K562 (cell line): ENCODE measurements around the gene EHMT2. TPM values are rescaled to one million over a fixed set of nuclear protein-coding genes. Genes with fewer than 3 reads are reported as not detected.

Source experiments
- ATAC-seq: fragments of 200-7000 bp; cut with Tn5 transposase; 3 replicates; pipeline ENCODE4 v1.9.1; 2020; ENCODE audit warnings: moderate library complexity
- BruUV-seq: library from RNA; stranded (reverse); fragments of 400-500 nt; replicated peaks from 2 replicates; lab custom pipeline; 2021; lab: Mats Ljungman, UMichigan
- CTCF ChIA-PET: fragments of 300-600 bp; formaldehyde crosslinking; extraction: SDS; loops from one replicate; lab custom pipeline; 2021; ENCODE audit warnings: low intra/inter-chr PET ratio; lab: Yijun Ruan, JAX
- POLR2A ChIA-PET: fragments of 300-600, 350-650 bp; sonication (Branson Sonifier 250); formaldehyde crosslinking; extraction: SDS; loops from one replicate; lab custom pipeline; 2021; ENCODE audit warnings: antibody characterized with exemption, inconsistent platforms; lab: Yijun Ruan, JAX
- DNase-seq, 4 experiments: peaks; one replicate each; pipeline versions ENCODE4 v3.0.0 to v3.0.0-alpha.2; 2011 to 2018; ENCODE audit warnings: low spot score in 3 of 4, mixed read lengths in 3 of 4; ENCODE audit errors: extremely low read depth in 1 of 4
- FAIRE-seq: peaks from 2 replicates; lab custom pipeline; 2011; peaks lifted over from hg19 to GRCh38; lab: Jason Lieb, UNC
- H2AFZ ChIP-seq: 2 replicates; pipeline ENCODE4 v1.6.0; 2011; ENCODE audit warnings: low read depth, low read length, control low read depth, inconsistent platforms
- H3K27ac ChIP-seq: fragments of 200-600 bp; 3 replicates; pipeline ENCODE4 v1.8.0; 2011; ENCODE audit warnings: low read depth, mild to moderate bottlenecking, control low read depth, inconsistent platforms, low read length, moderate library complexity, mixed read lengths; ENCODE audit errors: extremely low read depth
- H3K27me3 ChIP-seq, 2 experiments: fragments of 300-600 bp in 1 of 2; 2 replicates in 1 of 2; 3 replicates in 1 of 2; pipeline versions ENCODE4 v1.6.0 to v1.8.0; 2011; ENCODE audit warnings: inconsistent platforms in 2 of 2, low read length in 2 of 2, mild to moderate bottlenecking in 1 of 2, mixed read lengths in 1 of 2, moderate library complexity in 1 of 2; ENCODE audit not compliant: control insufficient read depth in 2 of 2, insufficient read depth in 2 of 2
- H3K36me3 ChIP-seq: fragments of 300-600 bp; 3 replicates; pipeline ENCODE4 v1.8.0; 2011; ENCODE audit warnings: mild to moderate bottlenecking, low read length, inconsistent platforms; ENCODE audit not compliant: control insufficient read depth, insufficient read depth
- H3K4me1 ChIP-seq, 2 experiments: fragments of 200-600 bp in 1 of 2; replicated peaks in 1 of 2; 2 replicates in 1 of 2; 3 replicates in 1 of 2; pipeline versions ENCODE4 v1.5.1 to v1.8.0; 2011; ENCODE audit warnings: inconsistent platforms in 2 of 2, low read length in 2 of 2, mild to moderate bottlenecking in 1 of 2, mixed read lengths in 1 of 2, moderate library complexity in 1 of 2; ENCODE audit not compliant: control insufficient read depth in 2 of 2, insufficient read depth in 2 of 2
- H3K4me2 ChIP-seq: 2 replicates; pipeline ENCODE4 v1.6.1; 2011; ENCODE audit warnings: low read length, control low read depth, inconsistent platforms, mixed read lengths; ENCODE audit not compliant: insufficient read depth
- H3K4me3 ChIP-seq: fragments of 200-600 bp; sonication (generic), shearing (Covaris generic); 2 replicates; pipeline ENCODE4 v1.5.1; 2016; ENCODE audit warnings: control low read depth, inconsistent platforms
- H3K79me2 ChIP-seq: fragments of 200-600 bp; 3 replicates; pipeline ENCODE4 v1.8.0; 2011; ENCODE audit warnings: low read length, inconsistent platforms; ENCODE audit not compliant: control insufficient read depth, insufficient read depth
- H3K9ac ChIP-seq, 2 experiments: 2 replicates each; pipeline versions ENCODE4 v1.6.0 to v1.6.1; 2011; ENCODE audit warnings: low read depth in 2 of 2, low read length in 2 of 2, control low read depth in 1 of 2, inconsistent platforms in 1 of 2, mild to moderate bottlenecking in 1 of 2, mixed read lengths in 1 of 2; ENCODE audit not compliant: insufficient read depth in 1 of 2
- H3K9me1 ChIP-seq: one replicate; pipeline ENCODE4 v1.6.0; 2011; ENCODE audit warnings: inconsistent platforms, mild to moderate bottlenecking, low read length, moderate library complexity; ENCODE audit not compliant: control insufficient read depth, insufficient read depth
- H3K9me3 ChIP-seq: replicated peaks from 2 replicates; pipeline ENCODE4 v1.5.1; 2011; ENCODE audit warnings: low read depth, low read length, inconsistent platforms; ENCODE audit not compliant: control insufficient read depth, insufficient read depth
- H4K20me1 ChIP-seq: replicated peaks from 2 replicates; pipeline ENCODE4 v1.6.1; 2011; ENCODE audit warnings: low read length, inconsistent platforms, mixed read lengths; ENCODE audit not compliant: control insufficient read depth, insufficient read depth
- CEBPB ChIP-seq: fragments of 450-650 bp; IDR thresholded peaks from 2 replicates; pipeline ENCODE4 v1.6.1; 2016; ENCODE audit warnings: missing genetic modification characterization, missing compliant biosample characterization
- FOXK2 ChIP-seq, 2 experiments: fragments of 450-650 bp; IDR thresholded peaks in 1 of 2; conservative IDR thresholded peaks in 1 of 2; 2 replicates each; pipeline ENCODE4 v1.6.1; 2016; ENCODE audit warnings: low read depth in 2 of 2, mild to moderate bottlenecking in 1 of 2
- FOXM1 ChIP-seq, 2 experiments: fragments of 450-650 bp in 1 of 2; sonication (generic) in 1 of 2; formaldehyde crosslinking in 1 of 2; IDR thresholded peaks; 2 replicates each; pipeline versions ENCODE4 v1.6.1 to v1.9.0; 2017 to 2022; ENCODE audit warnings: low read depth in 2 of 2, mild to moderate bottlenecking in 2 of 2, missing genetic modification reagents in 1 of 2, moderate library complexity in 1 of 2
- MBD2 ChIP-seq: sonication (generic); IDR thresholded peaks from 2 replicates; pipeline ENCODE4 v1.6.1; 2016; ENCODE audit warnings: low read depth, borderline replicate concordance
- MED1 ChIP-seq: sonication (generic); formaldehyde crosslinking; IDR thresholded peaks from 2 replicates; pipeline ENCODE4 v1.8.1; 2023; ENCODE audit warnings: missing genetic modification reagents, borderline replicate concordance
- MLX ChIP-seq, 2 experiments: fragments of 450-650 bp in 1 of 2; sonication (generic) in 1 of 2; formaldehyde crosslinking; conservative IDR thresholded peaks; 2 replicates each; pipeline versions ENCODE4 v1.4.0 to v1.8.1; 2020 to 2022; ENCODE audit warnings: mild to moderate bottlenecking in 1 of 2, missing genetic modification reagents in 1 of 2
- NCOA1 ChIP-seq: fragments of 450-650 bp; IDR thresholded peaks from 2 replicates; pipeline ENCODE4 v1.6.1; 2016; ENCODE audit warnings: low read depth
- NCOA2 ChIP-seq, 2 experiments: fragments of 450-650 bp; IDR thresholded peaks; 2 replicates each; pipeline ENCODE4 v1.6.1; 2018; ENCODE audit warnings: mild to moderate bottlenecking in 2 of 2, moderate library complexity in 1 of 2; ENCODE audit not compliant: partially characterized antibody in 2 of 2
- NR2C2 ChIP-seq, 2 experiments: fragments of 200-800 bp in 1 of 2; sonication (Bioruptor generic) in 1 of 2; sonication (generic) in 1 of 2; formaldehyde crosslinking in 1 of 2; IDR thresholded peaks; 2 replicates each; pipeline versions ENCODE4 v1.6.1 to v1.8.0; 2016 to 2022; ENCODE audit warnings: mild to moderate bottlenecking in 1 of 2, missing compliant biosample characterization in 1 of 2, missing genetic modification characterization in 1 of 2, missing genetic modification reagents in 1 of 2
- POLR2G ChIP-seq: fragments of 200-400 bp; formaldehyde crosslinking; IDR thresholded peaks from 2 replicates; pipeline ENCODE4 v1.6.1; 2017; ENCODE audit warnings: low read depth, mild to moderate bottlenecking, antibody characterized with exemption, low read length, moderate library complexity
- SUPT5H ChIP-seq: fragments of 450-650 bp; IDR thresholded peaks from 2 replicates; pipeline ENCODE4 v1.6.1; 2016
- TAF15 ChIP-seq: fragments of 200-400 bp; formaldehyde crosslinking; IDR thresholded peaks from 2 replicates; pipeline ENCODE4 v1.6.1; 2017; ENCODE audit warnings: mild to moderate bottlenecking, low read depth, low read length, moderate library complexity
- ZNF197 ChIP-seq: fragments of 200-800 bp; sonication (Bioruptor generic); IDR thresholded peaks from 2 replicates; pipeline ENCODE4 v1.6.1; 2016; ENCODE audit warnings: low read depth, missing genetic modification characterization, missing compliant biosample characterization
- ZNF311 ChIP-seq: fragments of 250-450 bp; sonication (Bioruptor Pico); IDR thresholded peaks from 2 replicates; pipeline ENCODE4 v1.4.0; 2020; ENCODE audit warnings: mild to moderate bottlenecking, moderate library complexity
- ZNF408 ChIP-seq: fragments of 250-450 bp; sonication (Bioruptor Pico); IDR thresholded peaks from 2 replicates; pipeline ENCODE4 v1.4.0; 2020; ENCODE audit warnings: low read depth, mild to moderate bottlenecking, moderate library complexity
- ZNF444 ChIP-seq: fragments of 250-450 bp; sonication (Bioruptor Pico); IDR thresholded peaks from 2 replicates; pipeline ENCODE4 v1.4.0; 2020; ENCODE audit warnings: mild to moderate bottlenecking, moderate library complexity
- ZNF561 ChIP-seq: fragments of 450-650 bp; formaldehyde crosslinking; conservative IDR thresholded peaks from 2 replicates; pipeline ENCODE4 v1.4.0; 2020; ENCODE audit warnings: mild to moderate bottlenecking, moderate library complexity
- ZNF583 ChIP-seq: fragments of 250-450 bp; sonication (Bioruptor Pico); IDR thresholded peaks from 2 replicates; pipeline ENCODE4 v1.4.0; 2020
- WGBS: fragments of 100-300 bp; shearing (Covaris generic); methylation state at CpG from one replicate; pipeline ENCODE4 v1.1.6; 2016; ENCODE audit warnings: low coverage, mixed read lengths; ENCODE audit not compliant: insufficient coverage; ENCODE audit errors: missing lambda C conversion rate; 5-methylcytosine and 5-hydroxymethylcytosine counted together
- in situ Hi-C: fragments of 300-500 bp; cut with MboI; formaldehyde crosslinking; loops from 4 replicates; pipeline ENCODE4 v1.15.0; 2018; ENCODE audit warnings: inconsistent platforms, mixed read lengths
- intact Hi-C: fragments of 100-400 bp; cut with micrococcal nuclease; formaldehyde crosslinking; loops from 2 replicates; pipeline ENCODE4 v1.14.2; 2022
- polyA plus RNA-seq, 8 experiments: library from polyadenylated mRNA; depleted of rRNA in 4 of 8; stranded (reverse) in 5 of 8; unstranded in 3 of 8; fragments of >200 nt; fragmentation: Nextera tagmentation in 2 of 8; fragmentation: Illumina TruSeq in 1 of 8; extraction: Ambion mirVana in 2 of 8; extraction: Trizol in 1 of 8; gene quantifications; 2 replicates each; pipeline versions ENCODE4 v1.2.1 to v1.2.3, GENCODE V29; 2011 to 2014; ENCODE audit warnings: inconsistent platforms in 1 of 8, missing spikeins in 1 of 8
- total RNA-seq, 7 experiments: library from RNA; depleted of rRNA in 6 of 7; stranded (reverse); fragments of >200 nt in 6 of 7; fragmentation: Illumina TruSeq in 2 of 7; extraction: Trizol in 2 of 7; gene quantifications; 2 replicates each; pipeline versions ENCODE4 v1.2.1 to v1.2.3, GENCODE V29; 2011 to 2021; ENCODE audit warnings: low replicate concordance in 1 of 7
- TF ChIP-seq, protein P1 (sequence below): fragments of 450-650 bp; IDR thresholded peaks from 2 replicates; pipeline ENCODE4 v1.6.1; 2016; ENCODE audit warnings: antibody characterized with exemption

EHMT2 gene
- total and polyA plus RNA-seq, 9 of the 15 experiments (the other 6 are each of a cell fraction or from before 2014, with no cell fraction given): 2.1 to 63.8 (median 38.5) TPM

GRCh38 chr6:31877125-31877650 is 20.3 kb downstream of the EHMT2 start:
- no peaks in the 10 kb centered on the region for H3K27me3 ChIP-seq
- peak; percentile 9; the same call in 2 of the 3 replicates for ATAC-seq
- H3K4me1 ChIP-seq: peaks cover 0 to 26% of the 10 kb centered on the region in 2 experiments; a peak in 3 of 5 replicates
- no peak overlapping the region for H3K4me2 ChIP-seq
- 63% methylated on average over 3 of the region's 3 CpGs for WGBS
- no peak for DNase-seq
- H3K27ac ChIP-seq: no peak overlapping the region
- H3K79me2 ChIP-seq: no peaks in the 10 kb centered on the region
- H4K20me1 ChIP-seq: no peaks in the 10 kb centered on the region
- ChIA-PET POLR2A (interaction anchor here (3.2 kb wide), 1 partner anchor 13 kb away, joined by 42 read pairs; the partner anchor contains the start of gene NEU1), CTCF (no interaction called here)
- H2AFZ ChIP-seq: peak overlapping the region; percentile 71; the same call in 1 of the 2 replicates
- peaks cover 25% of the 10 kb centered on the region; the same call in 2 of the 3 replicates for H3K36me3 ChIP-seq
- in situ Hi-C loops: no loop called here
- no peaks in the 10 kb centered on the region for H3K9me1 ChIP-seq
- no peaks in the 10 kb centered on the region for H3K9me3 ChIP-seq
- no peak overlapping the region for H3K4me3 ChIP-seq
- FAIRE-seq: no peak
- BruUV-seq: no TSS peak
- TF ChIP-seq POLR2G (no peak), FOXK2 (conservative IDR thresholded peaks at IDR 0.05 in 1 of 2, IDR thresholded peaks at IDR 0.05 in 1 of 2; ENCODE audit: low read depth in 2 of 2) (no peak), ZNF583 (CRISPR knock-in tag) (no peak), NCOA1 (no peak), NR2C2 (CRISPR knock-in tag; IDR thresholded peaks at IDR 0.05) (no peak), NR2C2 (tag; IDR thresholded peaks at IDR 0.05) (no peak), NCOA2 (IDR thresholded peaks at IDR 0.05; ENCODE audit: partially characterized antibody in 2 of 2) (no peak), TAF15 (no peak), SUPT5H (no peak), ZNF444 (no peak), ZNF561 (CRISPR knock-in tag) (no peak), CEBPB (tag) (no peak), MED1 (CRISPR knock-in tag) (no peak), FOXM1 (IDR thresholded peaks at IDR 0.05; ENCODE audit: low read depth) (no peak), FOXM1 (CRISPR knock-in tag; IDR thresholded peaks at IDR 0.05; ENCODE audit: low read depth) (no peak), MLX (CRISPR knock-in tag; conservative IDR thresholded peaks at IDR 0.05) (no peak), MBD2 (no peak), ZNF408 (CRISPR knock-in tag) (no peak), ZNF197 (CRISPR knock-in tag) (no peak), ZNF311 (no peak)
- TF ChIP-seq, protein P1, sequence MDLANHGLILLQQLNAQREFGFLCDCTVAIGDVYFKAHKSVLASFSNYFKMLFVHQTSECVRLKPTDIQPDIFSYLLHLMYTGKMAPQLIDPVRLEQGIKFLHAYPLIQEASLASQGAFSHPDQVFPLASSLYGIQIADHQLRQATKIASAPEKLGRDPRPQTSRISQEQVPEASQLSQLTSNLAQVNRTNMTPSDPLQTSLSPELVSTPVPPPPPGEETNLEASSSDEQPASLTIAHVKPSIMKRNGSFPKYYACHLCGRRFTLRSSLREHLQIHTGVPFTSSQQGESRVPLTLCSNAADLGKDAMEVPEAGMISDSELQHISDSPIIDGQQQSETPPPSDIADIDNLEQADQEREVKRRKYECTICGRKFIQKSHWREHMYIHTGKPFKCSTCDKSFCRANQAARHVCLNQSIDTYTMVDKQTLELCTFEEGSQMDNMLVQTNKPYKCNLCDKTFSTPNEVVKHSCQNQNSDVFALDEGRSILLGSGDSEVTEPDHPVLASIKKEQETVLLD: no peak
- intact Hi-C loops: no loop called here
- H3K9ac ChIP-seq: peak overlapping the region in 1 of 2 experiments; percentile 80; a peak in 2 of 4 replicates
